Spleen (tissue), 11 donors: ENCODE data around the gene MBNL2. TPM values are rescaled to one million over a fixed set of nuclear protein-coding genes. Genes with fewer than 3 reads are reported as not detected.

Experiments
- DNase-seq: peaks from one replicate; pipeline ENCODE4 v3.0.0-alpha.2; 2020
- H3K27ac ChIP-seq, 8 donors: fragments of 200-600 bp; sonication (generic) in 7 of 8; 1 replicate in 4 of 8; 2 replicates in 4 of 8; pipeline versions ENCODE4 v1.5.0 to v1.8.0; 2016 to 2021; ENCODE audit warnings: inconsistent platforms in 4 of 8, mild to moderate bottlenecking in 4 of 8, moderate library complexity in 1 of 8
- H3K27me3 ChIP-seq, 7 donors: fragments of 200-600 bp; sonication (generic) in 6 of 7; replicated peaks in 1 of 7; 1 replicate in 4 of 7; 2 replicates in 3 of 7; pipeline versions ENCODE4 v1.5.0 to v1.8.0; 2016 to 2021; ENCODE audit warnings: inconsistent platforms in 3 of 7, mild to moderate bottlenecking in 1 of 7
- H3K36me3 ChIP-seq, 6 donors: fragments of 200-600 bp; sonication (generic) in 5 of 6; 1 replicate in 4 of 6; 2 replicates in 2 of 6; pipeline versions ENCODE4 v1.5.0 to v1.8.0; 2016 to 2021; ENCODE audit warnings: inconsistent platforms in 2 of 6
- H3K4me1 ChIP-seq, 6 donors: fragments of 200-600 bp; sonication (generic) in 5 of 6; 1 replicate in 3 of 6; 2 replicates in 3 of 6; pipeline versions ENCODE4 v1.5.0 to v1.8.0; 2016 to 2021; ENCODE audit warnings: inconsistent platforms in 3 of 6
- H3K4me3 ChIP-seq, 8 donors: fragments of 200-600 bp; sonication (generic) in 7 of 8; 1 replicate in 4 of 8; 2 replicates in 4 of 8; pipeline versions ENCODE4 v1.5.0 to v1.8.0; 2016 to 2021; ENCODE audit warnings: inconsistent platforms in 4 of 8, mild to moderate bottlenecking in 4 of 8, moderate library complexity in 2 of 8
- H3K9me3 ChIP-seq, 8 donors: fragments of 200-600 bp; sonication (generic) in 7 of 8; 1 replicate in 4 of 8; 2 replicates in 4 of 8; pipeline versions ENCODE4 v1.5.0 to v1.8.0; 2016 to 2021; ENCODE audit warnings: inconsistent platforms in 4 of 8
- POLR2A ChIP-seq, 3 donors: fragments of 450-650 bp; IDR thresholded peaks; one replicate each; pipeline ENCODE4 v1.5.1; 2017; ENCODE audit warnings: antibody characterized with exemption in 3 of 3, mild to moderate bottlenecking in 1 of 3
- POLR2AphosphoS5 ChIP-seq, 3 donors: sonication (generic); formaldehyde crosslinking; IDR thresholded peaks; one replicate each; pipeline ENCODE4 v1.5.1; 2017; ENCODE audit warnings: antibody characterized with exemption in 3 of 3
- WGBS, 5 donors: extraction: QIAGEN DNeasy Blood & Tissue Kit in 3 of 5; methylation state at CpG; one replicate each; pipeline versions ENCODE4 v1.1.5 to v1.1.7; 2013 to 2018; 5-methylcytosine and 5-hydroxymethylcytosine counted together
- intact Hi-C: fragments of 100-400 bp; cut with DNase I; formaldehyde crosslinking; loops from one replicate; pipeline ENCODE4 v1.15.0; 2023; ENCODE audit warnings: low total_unique reads
- polyA plus RNA-seq, 3 donors: library from polyadenylated mRNA; stranded (reverse); fragments of 200-250 nt; gene quantifications; one replicate each; pipeline ENCODE4 v1.2.1, GENCODE V29; 2013
- total RNA-seq, 7 donors: library from RNA; depleted of rRNA in 3 of 7; stranded (reverse); fragments of >200 nt in 3 of 7; fragmentation: NEBNext Ultra II Directional in 4 of 7; extraction: Animal tissue kit (Norgen Biotek cat#: 25700) in 4 of 7; gene quantifications; one replicate each; pipeline versions ENCODE4 v1.1.0 to v1.2.1, GENCODE V29; 2016 to 2021
- TF ChIP-seq, protein P1 (sequence below), 11 experiments: fragments of 200-600 bp in 7 of 11; fragments of 450-650 bp in 4 of 11; sonication (generic) in 4 of 11; IDR thresholded peaks in 8 of 11; conservative IDR thresholded peaks in 3 of 11; 1 replicate in 7 of 11; 2 replicates in 4 of 11; pipeline versions ENCODE4 v1.4.0 to v1.8.0; 2016 to 2021; ENCODE audit warnings: antibody characterized with exemption in 11 of 11, inconsistent platforms in 4 of 11, mild to moderate bottlenecking in 1 of 11
- donor health status: healthy with polysubstance abuse.
- donor health status: DM: no; HTN: no; CAD: no; lungs with moderate emphysema.
- donor health status: DM: no; HTN: no; CAD: no.
- donor health status: Bipolar disorder and iron deficiency.
- donor health status: healthy.
- donor health status: DM: no; HTN: no; CAD: no.
- donor health status: DM: yes; HTN: yes; CAD: no.

The MBNL2 gene
- total and polyA plus RNA-seq, 10 donors = 7.0 to 56.3 (median 31.1) TPM

DNA sequence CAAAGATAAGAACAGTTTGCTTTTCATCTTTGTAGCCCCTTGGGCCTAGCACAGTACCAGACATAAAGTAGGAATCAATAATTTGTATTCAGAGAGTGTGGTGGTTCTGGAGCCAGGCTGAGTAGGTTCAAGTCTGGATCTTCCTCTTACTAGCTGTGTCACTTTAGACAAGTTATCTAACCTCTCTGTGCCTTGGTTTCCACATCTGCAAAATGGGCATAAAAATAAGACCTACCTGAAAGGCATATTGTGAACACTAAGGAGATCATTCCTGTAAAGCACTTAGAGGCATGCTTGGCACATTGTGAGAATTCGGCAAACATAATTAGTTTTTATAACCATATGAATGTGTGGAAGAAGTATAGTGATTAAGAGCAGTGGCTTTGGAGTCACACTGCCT lies 95.8 kb downstream of the MBNL2 start:
- intact Hi-C loops = no loop called here
- Histone ChIP-seq H3K27ac (no peak overlapping the region), H3K4me3 (no peak overlapping the region), H3K27me3 (no peaks in the 10 kb centered on the region), H3K9me3 (no peaks in the 10 kb centered on the region), H3K36me3 (peaks cover 0 to 9% (median 0%) of the 10 kb centered on the region in 6 donors), H3K4me1 (peaks cover 0 to 31% (median 8%) of the 10 kb centered on the region in 6 donors)
- no peak for DNase-seq
- TF ChIP-seq, protein P1, sequence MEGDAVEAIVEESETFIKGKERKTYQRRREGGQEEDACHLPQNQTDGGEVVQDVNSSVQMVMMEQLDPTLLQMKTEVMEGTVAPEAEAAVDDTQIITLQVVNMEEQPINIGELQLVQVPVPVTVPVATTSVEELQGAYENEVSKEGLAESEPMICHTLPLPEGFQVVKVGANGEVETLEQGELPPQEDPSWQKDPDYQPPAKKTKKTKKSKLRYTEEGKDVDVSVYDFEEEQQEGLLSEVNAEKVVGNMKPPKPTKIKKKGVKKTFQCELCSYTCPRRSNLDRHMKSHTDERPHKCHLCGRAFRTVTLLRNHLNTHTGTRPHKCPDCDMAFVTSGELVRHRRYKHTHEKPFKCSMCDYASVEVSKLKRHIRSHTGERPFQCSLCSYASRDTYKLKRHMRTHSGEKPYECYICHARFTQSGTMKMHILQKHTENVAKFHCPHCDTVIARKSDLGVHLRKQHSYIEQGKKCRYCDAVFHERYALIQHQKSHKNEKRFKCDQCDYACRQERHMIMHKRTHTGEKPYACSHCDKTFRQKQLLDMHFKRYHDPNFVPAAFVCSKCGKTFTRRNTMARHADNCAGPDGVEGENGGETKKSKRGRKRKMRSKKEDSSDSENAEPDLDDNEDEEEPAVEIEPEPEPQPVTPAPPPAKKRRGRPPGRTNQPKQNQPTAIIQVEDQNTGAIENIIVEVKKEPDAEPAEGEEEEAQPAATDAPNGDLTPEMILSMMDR (IDR thresholded peaks at IDR 0.05 in 8 of 11, conservative IDR thresholded peaks at IDR 0.05 in 3 of 11) = no peak
- TF ChIP-seq POLR2AphosphoS5 (IDR thresholded peaks at IDR 0.05) (no peak), POLR2A (IDR thresholded peaks at IDR 0.05) (no peak)
- 81 to 95% (median 91%) methylated on average over 1 of the region's 1 CpG for WGBS, 5 donors

GRCh38 chr13:97318532-97318931 lies 96.4 kb downstream of the MBNL2 start:
- Histone ChIP-seq H3K27me3 (no peaks in the 10 kb centered on the region), H3K4me1 (peaks cover 0 to 31% (median 9%) of the 10 kb centered on the region in 6 donors), H3K36me3 (peaks cover 0 to 9% (median 0%) of the 10 kb centered on the region in 6 donors), H3K27ac (peak overlapping the region in 7 of 8 donors; percentile 15 to 61 (median 39)), H3K4me3 (no peak overlapping the region), H3K9me3 (no peaks in the 10 kb centered on the region)
- TF ChIP-seq, protein P1 (IDR thresholded peaks at IDR 0.05 in 8 of 11, conservative IDR thresholded peaks at IDR 0.05 in 3 of 11) = no peak
- TF ChIP-seq POLR2A (IDR thresholded peaks at IDR 0.05) (no peak), POLR2AphosphoS5 (IDR thresholded peaks at IDR 0.05) (no peak)
- intact Hi-C loops = no loop called here
- no peak for DNase-seq
- WGBS, 5 donors = 66 to 92% (median 85%) methylated on average over 2 of the region's 2 CpGs

DNA sequence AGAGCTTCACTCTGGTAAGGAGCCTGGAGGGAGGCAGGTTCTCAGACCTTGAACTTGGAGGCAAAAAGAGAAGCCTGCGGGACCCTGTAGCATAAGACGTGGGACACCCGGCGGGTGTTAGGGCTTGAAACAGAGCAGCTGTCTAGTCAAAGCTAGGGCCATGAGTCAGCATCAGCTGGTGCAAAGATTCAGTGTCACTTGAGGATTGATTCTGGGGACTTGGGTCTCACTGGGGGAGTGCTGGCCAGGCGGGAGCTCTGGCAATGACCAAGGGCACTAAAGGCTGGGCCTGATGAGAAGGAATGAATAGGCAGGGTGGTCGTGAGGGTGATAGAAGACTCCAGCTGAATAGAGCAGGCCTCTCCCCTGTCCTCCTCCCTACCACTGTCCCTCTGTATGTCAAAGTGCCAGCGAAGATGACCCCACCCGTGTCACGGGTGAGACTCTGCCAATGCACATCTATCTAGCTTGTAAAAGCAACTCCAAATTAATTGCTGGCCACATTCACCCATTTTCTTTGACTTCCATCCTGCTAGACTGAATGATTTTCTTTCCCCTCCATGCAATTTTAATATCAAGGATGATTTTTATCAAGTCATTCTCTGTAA lies 97.1 kb downstream of the MBNL2 start:
- intact Hi-C loops = no loop called here
- no peak overlapping the region for H3K4me3 ChIP-seq
- H3K36me3 ChIP-seq = peaks cover 0 to 9% (median 0%) of the 10 kb centered on the region in 6 donors
- 71 to 84% (median 78%) methylated on average over 9 of the region's 9 CpGs for WGBS, 5 donors
- no peak for DNase-seq
- H3K27me3 ChIP-seq = no peaks in the 10 kb centered on the region
- H3K4me1 ChIP-seq = peaks cover 0 to 31% (median 9%) of the 10 kb centered on the region in 6 donors
- H3K9me3 ChIP-seq = no peaks in the 10 kb centered on the region
- H3K27ac ChIP-seq = peak overlapping the region in 7 of 8 donors; percentile 15 to 61 (median 39)
- TF ChIP-seq POLR2AphosphoS5 (IDR thresholded peaks at IDR 0.05) = peak in 1 of 3 donors; percentile 38
- TF ChIP-seq, protein P1 (IDR thresholded peaks at IDR 0.05 in 8 of 11, conservative IDR thresholded peaks at IDR 0.05 in 3 of 11) = no peak

- Histone ChIP-seq H3K27me3 (no peaks in the 10 kb centered on the region), H3K4me3 (no peak overlapping the region), H3K4me1 (peaks cover 0 to 31% (median 9%) of the 10 kb centered on the region in 6 donors), H3K36me3 (peaks cover 0 to 5% (median 0%) of the 10 kb centered on the region in 6 donors), H3K9me3 (no peaks in the 10 kb centered on the region), H3K27ac (no peak overlapping the region)
- intact Hi-C loops = no loop called here
- no peak for DNase-seq
- WGBS, 5 donors = 62 to 70% (median 67%) methylated on average over 2 of the region's 2 CpGs
- TF ChIP-seq, protein P1 (IDR thresholded peaks at IDR 0.05 in 8 of 11, conservative IDR thresholded peaks at IDR 0.05 in 3 of 11) = no peak
- no peak for TF ChIP-seq POLR2A (IDR thresholded peaks at IDR 0.05)
- TF ChIP-seq POLR2AphosphoS5 (IDR thresholded peaks at IDR 0.05) = no peak
These were observed 99.0 kb downstream of the MBNL2 start for GRCh38 chr13:97321101-97321500.
